Spleen (tissue), 7 donors: ENCODE data around the gene CHCHD1.
"Not testable (repeated sequence)": the region's sequence is repeated elsewhere in the genome, so short reads cannot be mapped to it uniquely, and the experiment has no call there.

Experiments used
- POLR2A ChIP-seq, 3 donors: fragments of 450-650 bp; IDR thresholded peaks; one replicate each; pipeline ENCODE4 v1.5.1; 2017; ENCODE audit warnings: antibody characterized with exemption in 3 of 3, mild to moderate bottlenecking in 1 of 3
- POLR2AphosphoS5 ChIP-seq, 3 donors: sonication (generic); formaldehyde crosslinking; IDR thresholded peaks; one replicate each; pipeline ENCODE4 v1.5.1; 2017; ENCODE audit warnings: antibody characterized with exemption in 3 of 3
- TF ChIP-seq, protein P1 (sequence below), 11 experiments: fragments of 200-600 bp in 7 of 11; fragments of 450-650 bp in 4 of 11; sonication (generic) in 4 of 11; IDR thresholded peaks in 8 of 11; conservative IDR thresholded peaks in 3 of 11; 1 replicate in 7 of 11; 2 replicates in 4 of 11; pipeline versions ENCODE4 v1.4.0 to v1.8.0; 2016 to 2021; ENCODE audit warnings: antibody characterized with exemption in 11 of 11, inconsistent platforms in 4 of 11, mild to moderate bottlenecking in 1 of 11
- donor health status: DM: no; HTN: no; CAD: no; lungs with moderate emphysema.
- donor health status: DM: no; HTN: no; CAD: no.
- donor health status: DM: no; HTN: no; CAD: no.

DNA sequence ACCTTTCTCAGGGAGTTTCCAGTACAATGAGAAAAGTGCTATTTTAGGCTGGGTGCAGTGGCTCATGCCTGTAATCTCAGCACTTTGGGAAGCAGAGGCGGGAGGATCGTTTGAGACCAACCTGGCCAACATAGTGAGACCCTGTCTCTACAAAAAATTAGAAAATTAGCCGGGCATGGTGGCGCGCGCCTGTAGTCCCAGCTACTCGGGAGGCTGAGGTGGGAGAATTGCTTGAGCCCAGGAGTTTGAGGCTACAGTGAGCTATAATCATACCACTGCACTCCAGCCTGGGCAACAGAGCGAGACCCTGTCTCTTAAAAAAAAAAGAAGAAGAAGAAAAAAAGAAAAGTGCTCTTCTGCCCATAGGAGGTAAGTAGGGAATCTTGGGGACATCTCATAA, 14.2 kb downstream of the CHCHD1 start:
- TF ChIP-seq, protein P1, sequence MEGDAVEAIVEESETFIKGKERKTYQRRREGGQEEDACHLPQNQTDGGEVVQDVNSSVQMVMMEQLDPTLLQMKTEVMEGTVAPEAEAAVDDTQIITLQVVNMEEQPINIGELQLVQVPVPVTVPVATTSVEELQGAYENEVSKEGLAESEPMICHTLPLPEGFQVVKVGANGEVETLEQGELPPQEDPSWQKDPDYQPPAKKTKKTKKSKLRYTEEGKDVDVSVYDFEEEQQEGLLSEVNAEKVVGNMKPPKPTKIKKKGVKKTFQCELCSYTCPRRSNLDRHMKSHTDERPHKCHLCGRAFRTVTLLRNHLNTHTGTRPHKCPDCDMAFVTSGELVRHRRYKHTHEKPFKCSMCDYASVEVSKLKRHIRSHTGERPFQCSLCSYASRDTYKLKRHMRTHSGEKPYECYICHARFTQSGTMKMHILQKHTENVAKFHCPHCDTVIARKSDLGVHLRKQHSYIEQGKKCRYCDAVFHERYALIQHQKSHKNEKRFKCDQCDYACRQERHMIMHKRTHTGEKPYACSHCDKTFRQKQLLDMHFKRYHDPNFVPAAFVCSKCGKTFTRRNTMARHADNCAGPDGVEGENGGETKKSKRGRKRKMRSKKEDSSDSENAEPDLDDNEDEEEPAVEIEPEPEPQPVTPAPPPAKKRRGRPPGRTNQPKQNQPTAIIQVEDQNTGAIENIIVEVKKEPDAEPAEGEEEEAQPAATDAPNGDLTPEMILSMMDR (IDR thresholded peaks at IDR 0.05 in 8 of 11, conservative IDR thresholded peaks at IDR 0.05 in 3 of 11) = not testable (repeated sequence)
- not testable (repeated sequence) for TF ChIP-seq POLR2A, POLR2AphosphoS5 (IDR thresholded peaks at IDR 0.05)
